H9 (cell line): Measurements from ENCODE around the gene SBNO1. TPM values are rescaled to one million over a fixed set of nuclear protein-coding genes. Genes with fewer than 3 reads are reported as not detected.

Experiments
- DNase-seq: peaks from one replicate; pipeline ENCODE4 v3.0.0-alpha.2; 2017
- H2AFZ ChIP-seq: one replicate; pipeline ENCODE4 v1.6.1; 2013; ENCODE audit warnings: mild to moderate bottlenecking, low read length, control low read depth, moderate library complexity
- H2AK5ac ChIP-seq: 2 replicates; pipeline ENCODE4 v1.6.1; 2013; ENCODE audit warnings: low read length, control low read depth, mixed read lengths; ENCODE audit not compliant: insufficient read length
- H2BK120ac ChIP-seq: one replicate; pipeline ENCODE4 v1.6.1; 2013; ENCODE audit warnings: low read depth, mild to moderate bottlenecking, low read length, control low read depth, inconsistent platforms; ENCODE audit not compliant: poor library complexity, severe bottlenecking
- H2BK12ac ChIP-seq: 2 replicates; pipeline ENCODE4 v1.6.1; 2013; ENCODE audit warnings: low read length, control low read depth, mixed read lengths, low read depth; ENCODE audit not compliant: insufficient read length
- H2BK15ac ChIP-seq: 2 replicates; pipeline ENCODE4 v1.6.1; 2013; ENCODE audit warnings: low read depth, low read length, control low read depth
- H2BK20ac ChIP-seq: one replicate; pipeline ENCODE4 v1.6.1; 2013; ENCODE audit warnings: low read depth, mild to moderate bottlenecking, low read length, control low read depth, inconsistent platforms; ENCODE audit not compliant: poor library complexity, severe bottlenecking
- H2BK5ac ChIP-seq: 2 replicates; pipeline ENCODE4 v1.6.1; 2013; ENCODE audit warnings: low read length, control low read depth, mixed read lengths; ENCODE audit not compliant: insufficient read length
- H3K14ac ChIP-seq: 2 replicates; pipeline ENCODE4 v1.6.1; 2013; ENCODE audit warnings: low read length, control low read depth; ENCODE audit not compliant: insufficient read depth
- H3K18ac ChIP-seq: 2 replicates; pipeline ENCODE4 v1.6.1; 2013; ENCODE audit warnings: low read depth, mild to moderate bottlenecking, mixed read lengths, low read length, control low read depth; ENCODE audit not compliant: insufficient read length
- H3K23ac ChIP-seq: 2 replicates; pipeline ENCODE4 v1.6.1; 2013; ENCODE audit warnings: low read length, control low read depth, mixed read lengths, low read depth; ENCODE audit not compliant: insufficient read length
- H3K23me2 ChIP-seq: 2 replicates; pipeline ENCODE4 v1.6.1; 2013; ENCODE audit warnings: low read depth, mild to moderate bottlenecking, mixed read lengths, low read length, control low read depth; ENCODE audit not compliant: insufficient read length, poor library complexity, severe bottlenecking
- H3K27ac ChIP-seq: 2 replicates; pipeline ENCODE4 v1.5.1; 2013; ENCODE audit warnings: low read length, control low read depth, mixed read lengths, low read depth; ENCODE audit not compliant: insufficient read length
- H3K27me3 ChIP-seq: 2 replicates; pipeline ENCODE4 v1.6.1; 2013; ENCODE audit warnings: low read length, control low read depth, inconsistent platforms; ENCODE audit not compliant: insufficient read depth
- H3K4ac ChIP-seq: 2 replicates; pipeline ENCODE4 v1.6.1; 2013; ENCODE audit warnings: low read depth, mild to moderate bottlenecking, control low read depth, inconsistent platforms, low read length, moderate library complexity
- H3K4me1 ChIP-seq: 2 replicates; pipeline ENCODE4 v1.6.1; 2013; ENCODE audit warnings: low read length, control low read depth, inconsistent platforms; ENCODE audit not compliant: insufficient read depth
- H3K4me2 ChIP-seq: 2 replicates; pipeline ENCODE4 v1.6.1; 2013; ENCODE audit warnings: low read length, control low read depth, mixed read lengths; ENCODE audit not compliant: insufficient read length, insufficient read depth
- H3K56ac ChIP-seq: 2 replicates; pipeline ENCODE4 v1.6.1; 2013; ENCODE audit warnings: low read depth, mild to moderate bottlenecking, mixed read lengths, low read length, control low read depth; ENCODE audit not compliant: insufficient read length
- H3K79me1 ChIP-seq: 2 replicates; pipeline ENCODE4 v1.6.1; 2013; ENCODE audit warnings: low read depth, mild to moderate bottlenecking, moderate library complexity, low read length, control low read depth, inconsistent platforms; ENCODE audit not compliant: insufficient read depth, poor library complexity, severe bottlenecking
- H3K79me2 ChIP-seq: 2 replicates; pipeline ENCODE4 v1.6.1; 2013; ENCODE audit warnings: low read length, control low read depth, inconsistent platforms; ENCODE audit not compliant: insufficient read depth
- H3K9ac ChIP-seq: 2 replicates; pipeline ENCODE4 v1.6.1; 2013; ENCODE audit warnings: low read length, control low read depth, mixed read lengths; ENCODE audit not compliant: insufficient read length; ENCODE audit errors: extremely low read depth
- H3K9me3 ChIP-seq: one replicate; pipeline ENCODE4 v1.6.1; 2013; ENCODE audit warnings: low read depth, low read length, inconsistent platforms; ENCODE audit not compliant: control insufficient read depth
- H3T11ph ChIP-seq: one replicate; pipeline ENCODE4 v1.6.1; 2013; ENCODE audit warnings: mild to moderate bottlenecking, low read length, control low read depth, inconsistent platforms
- H4K20me1 ChIP-seq: one replicate; pipeline ENCODE4 v1.6.1; 2013; ENCODE audit not compliant: control insufficient read depth, insufficient read length, insufficient read depth
- H4K5ac ChIP-seq: 2 replicates; pipeline ENCODE4 v1.6.1; 2013; ENCODE audit warnings: low read depth, mild to moderate bottlenecking, mixed read lengths, low read length, control low read depth; ENCODE audit not compliant: insufficient read length
- H4K8ac ChIP-seq: replicated peaks from 2 replicates; pipeline ENCODE4 v1.6.1; 2013; ENCODE audit warnings: low read length, control low read depth, mixed read lengths, low read depth; ENCODE audit not compliant: insufficient read length
- H4K91ac ChIP-seq: 2 replicates; pipeline ENCODE4 v1.6.1; 2013; ENCODE audit warnings: low read depth, mild to moderate bottlenecking, moderate library complexity, mixed read lengths, low read length, control low read depth; ENCODE audit not compliant: insufficient read length
- H3K27ac Mint-ChIP-seq, 3 experiments: 2 replicates in 2 of 3; 3 replicates in 1 of 3; pipeline ENCODE4 v1.8.0; 2020 to 2021; ENCODE audit warnings: mixed read lengths in 3 of 3, mild to moderate bottlenecking in 1 of 3, moderate library complexity in 1 of 3
- H3K27me3 Mint-ChIP-seq: 2 replicates; pipeline ENCODE4 v1.8.0; 2021; ENCODE audit warnings: low read depth, mild to moderate bottlenecking, moderate library complexity, mixed read lengths
- H3K36me3 Mint-ChIP-seq, 3 experiments: 2 replicates in 2 of 3; 3 replicates in 1 of 3; pipeline ENCODE4 v1.8.0; 2020 to 2021; ENCODE audit warnings: low read depth in 3 of 3, mixed read lengths in 3 of 3; ENCODE audit not compliant: insufficient read depth in 1 of 3
- H3K4me1 Mint-ChIP-seq, 2 experiments: 2 replicates each; pipeline ENCODE4 v1.8.0; 2020; ENCODE audit warnings: mixed read lengths in 2 of 2
- H3K4me3 Mint-ChIP-seq, 2 experiments: 2 replicates in 1 of 2; 3 replicates in 1 of 2; pipeline ENCODE4 v1.8.0; 2020 to 2021; ENCODE audit warnings: mild to moderate bottlenecking in 2 of 2, mixed read lengths in 2 of 2, moderate library complexity in 1 of 2
- H3K9me3 Mint-ChIP-seq, 2 experiments: 2 replicates in 1 of 2; 3 replicates in 1 of 2; pipeline ENCODE4 v1.8.0; 2020; ENCODE audit warnings: mild to moderate bottlenecking in 2 of 2, mixed read lengths in 2 of 2, moderate library complexity in 1 of 2
- WGBS: extraction: QIAGEN DNeasy Blood & Tissue Kit; methylation state at CpG from one replicate; pipeline ENCODE4 v1.1.7; 2013; ENCODE audit warnings: missing lambda C conversion rate, low lambda C conversion rate, mixed read lengths; ENCODE audit not compliant: insufficient read length; ENCODE audit errors: extremely low coverage; 5-methylcytosine and 5-hydroxymethylcytosine counted together
- total RNA-seq: library from RNA; stranded (reverse); gene quantifications from 2 replicates; pipeline ENCODE4 v1.2.1, GENCODE V29; 2021
- TF ChIP-seq, protein P1 (sequence below): fragments of 200-600 bp; sonication (generic); conservative IDR thresholded peaks from 3 replicates; pipeline ENCODE4 v1.8.0; 2021; ENCODE audit warnings: antibody characterized with exemption, mild to moderate bottlenecking

Gene SBNO1
- total RNA-seq, 1 experiment from 2014 or later = 47.5 TPM

DNA sequence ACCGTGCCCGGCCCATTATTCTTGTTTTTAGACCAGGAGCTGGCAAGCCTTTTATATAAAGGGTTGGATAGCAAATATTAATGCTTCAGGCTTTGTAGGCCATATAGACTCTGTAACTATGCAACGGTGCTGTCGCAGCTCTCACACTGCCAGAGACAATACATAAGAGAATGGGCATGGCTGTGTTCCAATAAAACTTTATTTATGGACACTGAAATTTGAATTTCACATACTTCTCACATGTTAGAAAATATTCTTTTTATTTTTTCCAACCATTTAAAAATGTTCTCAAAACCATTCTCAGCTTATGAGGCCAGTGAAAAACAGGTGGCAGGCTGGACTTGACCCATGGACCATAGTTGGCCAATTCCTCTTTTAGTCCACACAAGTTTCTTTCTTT, 80.0 kb downstream of the SBNO1 start:
- Histone ChIP-seq H2AFZ (no peak overlapping the region), H2BK12ac (no peak overlapping the region), H2BK120ac (no peak overlapping the region), H2AK5ac (no peak overlapping the region), H3K79me1 (no peaks in the 10 kb centered on the region), H2BK15ac (no peak overlapping the region), H3K14ac (no peak overlapping the region), H3K23me2 (no peaks in the 10 kb centered on the region), H3K9me3 (no peaks in the 10 kb centered on the region), H4K8ac (no peak overlapping the region), H3K4me1 (no peaks in the 10 kb centered on the region), H3T11ph (no peak overlapping the region), H4K20me1 (no peaks in the 10 kb centered on the region), H3K4ac (no peak overlapping the region), H3K9ac (no peak overlapping the region), H4K91ac (no peak overlapping the region), H3K18ac (no peak overlapping the region), H3K27me3 (no peaks in the 10 kb centered on the region), H4K5ac (no peak overlapping the region), H3K27ac (no peak overlapping the region), H2BK20ac (no peak overlapping the region), H2BK5ac (no peak overlapping the region), H3K56ac (no peak overlapping the region), H3K23ac (no peak overlapping the region), H3K4me2 (no peak overlapping the region), H3K79me2 (no peaks in the 10 kb centered on the region)
- H3K27me3 Mint-ChIP-seq = no peaks in the 10 kb centered on the region
- WGBS = no CpG with 5 or more reads among the region's 4 CpGs
- peaks cover 0 to 11% (median 11%) of the 10 kb centered on the region in 3 experiments; a peak in 4 of 7 replicates for H3K36me3 Mint-ChIP-seq
- TF ChIP-seq, protein P1, sequence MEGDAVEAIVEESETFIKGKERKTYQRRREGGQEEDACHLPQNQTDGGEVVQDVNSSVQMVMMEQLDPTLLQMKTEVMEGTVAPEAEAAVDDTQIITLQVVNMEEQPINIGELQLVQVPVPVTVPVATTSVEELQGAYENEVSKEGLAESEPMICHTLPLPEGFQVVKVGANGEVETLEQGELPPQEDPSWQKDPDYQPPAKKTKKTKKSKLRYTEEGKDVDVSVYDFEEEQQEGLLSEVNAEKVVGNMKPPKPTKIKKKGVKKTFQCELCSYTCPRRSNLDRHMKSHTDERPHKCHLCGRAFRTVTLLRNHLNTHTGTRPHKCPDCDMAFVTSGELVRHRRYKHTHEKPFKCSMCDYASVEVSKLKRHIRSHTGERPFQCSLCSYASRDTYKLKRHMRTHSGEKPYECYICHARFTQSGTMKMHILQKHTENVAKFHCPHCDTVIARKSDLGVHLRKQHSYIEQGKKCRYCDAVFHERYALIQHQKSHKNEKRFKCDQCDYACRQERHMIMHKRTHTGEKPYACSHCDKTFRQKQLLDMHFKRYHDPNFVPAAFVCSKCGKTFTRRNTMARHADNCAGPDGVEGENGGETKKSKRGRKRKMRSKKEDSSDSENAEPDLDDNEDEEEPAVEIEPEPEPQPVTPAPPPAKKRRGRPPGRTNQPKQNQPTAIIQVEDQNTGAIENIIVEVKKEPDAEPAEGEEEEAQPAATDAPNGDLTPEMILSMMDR = no peak
- H3K9me3 Mint-ChIP-seq = no peaks in the 10 kb centered on the region
- peaks cover 7 to 8% of the 10 kb centered on the region in 2 experiments for H3K4me1 Mint-ChIP-seq
- no peak overlapping the region for H3K4me3 Mint-ChIP-seq
- DNase-seq = no peak
- no peak overlapping the region for H3K27ac Mint-ChIP-seq
